Activated T-cell treated with anti-CD3 and anti-CD28 coated beads, Interleukin-2, amount 50 U/mL, for 24 hours (primary cell): ENCODE measurements around the gene SAMHD1.
"Not testable (repeated sequence)": the region's sequence is repeated elsewhere in the genome, so short reads cannot be mapped to it uniquely, and the experiment has no call there.

Source experiments
- DNase-seq: peaks from one replicate; pipeline ENCODE4 v3.0.0-alpha.2; 2020
- H3K27ac Mint-ChIP-seq: 2 replicates; pipeline ENCODE4 v1.8.0; 2020; ENCODE audit warnings: mild to moderate bottlenecking, mixed read lengths
- H3K27me3 Mint-ChIP-seq: 2 replicates; pipeline ENCODE4 v1.8.0; 2020; ENCODE audit warnings: mixed read lengths
- H3K36me3 Mint-ChIP-seq: 2 replicates; pipeline ENCODE4 v1.8.0; 2020; ENCODE audit warnings: low read depth, mixed read lengths
- H3K4me1 Mint-ChIP-seq: 2 replicates; pipeline ENCODE4 v1.8.0; 2020; ENCODE audit warnings: low read depth, mixed read lengths
- H3K4me3 Mint-ChIP-seq: 2 replicates; pipeline ENCODE4 v1.8.0; 2020; ENCODE audit warnings: mild to moderate bottlenecking, moderate library complexity, mixed read lengths
- H3K9me3 Mint-ChIP-seq: 2 replicates; pipeline ENCODE4 v1.8.0; 2020; ENCODE audit warnings: mixed read lengths

The SAMHD1 gene

GRCh38 chr20:36849333-36850065, 102.0 kb downstream of the SAMHD1 start:
- Mint-ChIP-seq H3K27me3 (no peaks in the 10 kb centered on the region), H3K4me1 (peaks cover 3% of the 10 kb centered on the region), H3K4me3 (no peak overlapping the region)

DNA sequence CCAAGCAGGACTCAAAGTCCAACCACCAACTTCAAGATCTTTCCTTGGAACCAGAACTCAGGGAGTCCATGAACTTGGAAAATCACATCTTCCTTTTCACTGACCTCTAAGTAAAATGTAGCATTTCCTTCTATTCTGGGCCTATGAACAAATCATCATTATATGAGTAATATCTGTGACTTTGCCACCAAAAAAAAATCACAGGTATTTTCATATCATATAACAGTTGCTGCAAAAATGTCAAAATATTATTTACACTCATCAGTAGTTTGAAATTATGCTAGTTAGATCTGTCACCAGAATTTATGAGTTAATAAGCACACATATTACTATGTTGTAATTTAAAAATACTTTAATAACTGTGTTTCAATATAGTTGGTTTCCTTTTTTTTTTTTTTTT, 102.8 kb downstream of the SAMHD1 start:
- no peaks in the 10 kb centered on the region for H3K27me3 Mint-ChIP-seq
- peaks cover 4% of the 10 kb centered on the region for H3K4me1 Mint-ChIP-seq
- no peak overlapping the region for H3K27ac Mint-ChIP-seq
- H3K36me3 Mint-ChIP-seq = no peaks in the 10 kb centered on the region
- H3K9me3 Mint-ChIP-seq = no peaks in the 10 kb centered on the region
- H3K4me3 Mint-ChIP-seq = no peak overlapping the region
- DNase-seq = no peak

More at GRCh38 chr20:36849333-36850065, 102.0 kb downstream of the SAMHD1 start:
- Mint-ChIP-seq H3K27ac (no peak overlapping the region), H3K36me3 (no peaks in the 10 kb centered on the region), H3K9me3 (no peaks in the 10 kb centered on the region)
- DNase-seq = no peak

GRCh38 chr20:36848078-36848660, 103.3 kb downstream of the SAMHD1 start:
- H3K4me3 Mint-ChIP-seq = no peak overlapping the region
- no peak overlapping the region for H3K27ac Mint-ChIP-seq
- peaks cover 9% of the 10 kb centered on the region for H3K4me1 Mint-ChIP-seq

DNA sequence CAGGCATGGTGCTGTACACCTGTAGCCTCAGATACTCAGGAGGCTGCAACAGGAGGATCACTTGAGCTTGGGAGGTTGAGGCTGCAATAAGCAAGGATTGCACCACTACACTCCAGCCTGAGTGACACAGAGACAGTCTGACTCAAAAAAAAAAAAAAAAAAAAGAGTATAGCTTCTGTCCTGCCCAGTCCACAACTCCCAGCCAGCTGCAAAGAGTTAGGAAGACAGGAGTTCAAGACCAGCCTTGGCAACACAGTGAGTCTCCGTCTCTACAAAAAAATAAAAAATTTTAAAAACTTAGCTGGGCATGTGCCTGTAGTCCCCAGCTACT, 103.8 kb downstream of the SAMHD1 start:
- Mint-ChIP-seq H3K4me3 (no peak overlapping the region), H3K27me3 (no peaks in the 10 kb centered on the region), H3K4me1 (peaks cover 11% of the 10 kb centered on the region), H3K9me3 (no peaks in the 10 kb centered on the region), H3K27ac (no peak overlapping the region), H3K36me3 (no peaks in the 10 kb centered on the region)
- no peak for DNase-seq

More at GRCh38 chr20:36848078-36848660, 103.3 kb downstream of the SAMHD1 start:
- Mint-ChIP-seq H3K9me3 (no peaks in the 10 kb centered on the region), H3K27me3 (no peaks in the 10 kb centered on the region), H3K36me3 (no peaks in the 10 kb centered on the region)
- DNase-seq = no peak

DNA sequence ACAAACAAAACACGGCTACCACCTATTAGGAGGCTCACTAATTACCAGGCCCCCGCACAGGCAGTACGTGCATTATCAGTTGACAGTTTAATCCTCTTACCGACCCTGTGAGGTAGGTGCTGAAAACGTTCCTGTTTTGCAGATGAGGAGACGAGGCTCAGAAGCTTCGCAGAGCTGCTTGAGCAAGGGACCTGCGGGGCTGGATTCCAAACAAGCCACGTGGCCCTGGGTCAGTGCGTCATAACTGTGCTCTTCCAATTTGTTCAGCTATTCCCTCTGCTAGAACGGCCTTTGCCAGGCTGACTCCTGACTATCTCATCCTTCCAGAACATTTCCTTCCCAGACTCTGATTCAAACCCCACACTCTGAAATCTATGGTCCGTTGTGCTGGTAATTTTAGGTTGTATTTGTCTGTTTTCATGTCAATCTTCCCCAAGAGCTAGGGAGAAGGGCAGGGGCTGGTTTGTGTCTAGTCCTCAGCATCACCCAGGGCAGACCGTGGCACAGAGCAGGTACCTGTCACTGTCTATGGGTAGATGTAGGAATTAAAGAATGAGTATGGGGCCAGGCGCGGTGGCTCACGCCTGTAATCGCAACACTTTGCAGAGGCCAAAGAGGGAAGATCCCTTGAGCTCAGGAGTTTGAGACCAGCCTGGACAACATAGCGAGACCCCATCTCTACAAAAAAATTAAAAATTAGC, 104.3 kb downstream of the SAMHD1 start:
- no peak for DNase-seq
- no peaks in the 10 kb centered on the region for H3K9me3 Mint-ChIP-seq
- no peaks in the 10 kb centered on the region for H3K36me3 Mint-ChIP-seq
- H3K4me1 Mint-ChIP-seq = peaks cover 11% of the 10 kb centered on the region
- no peaks in the 10 kb centered on the region for H3K27me3 Mint-ChIP-seq
- H3K4me3 Mint-ChIP-seq = no peak overlapping the region
- no peak overlapping the region for H3K27ac Mint-ChIP-seq

DNA sequence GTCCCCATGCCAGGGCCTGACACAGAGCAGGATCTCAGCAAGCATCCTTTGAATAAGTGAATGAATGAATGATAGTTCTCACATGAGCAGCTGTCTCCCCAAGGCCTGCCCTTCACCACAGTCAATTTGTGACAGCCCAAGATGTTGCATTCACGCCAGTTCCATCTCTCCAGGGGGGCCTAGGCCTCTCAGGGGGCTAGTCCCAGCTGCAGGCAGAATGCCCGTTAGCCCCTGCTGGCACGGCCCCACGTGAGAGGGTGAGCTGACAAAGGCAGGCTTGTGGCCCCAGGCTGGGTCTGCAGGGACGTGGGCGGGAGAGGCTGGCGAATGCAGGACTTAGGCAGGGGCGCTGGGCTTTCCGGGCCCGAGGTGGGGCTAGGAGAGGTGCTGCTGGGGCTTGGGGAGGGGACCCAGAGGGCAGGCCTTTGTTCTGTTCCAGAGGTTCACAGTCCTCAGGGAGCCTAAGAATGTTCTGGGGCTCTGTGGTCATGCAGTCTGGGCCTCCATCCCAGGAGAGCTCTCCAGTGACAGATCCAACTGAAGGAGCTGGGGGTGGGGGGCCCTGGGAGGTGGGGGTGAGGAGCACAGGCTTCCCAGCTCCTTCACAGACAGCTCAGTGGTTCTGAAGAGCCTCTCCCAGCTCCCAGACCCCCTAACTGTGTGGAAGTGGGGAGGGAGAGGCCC, 106.1 kb downstream of the SAMHD1 start:
- no peak overlapping the region for H3K27ac Mint-ChIP-seq
- peaks cover 17% of the 10 kb centered on the region for H3K4me1 Mint-ChIP-seq
- no peak overlapping the region for H3K4me3 Mint-ChIP-seq

DNA sequence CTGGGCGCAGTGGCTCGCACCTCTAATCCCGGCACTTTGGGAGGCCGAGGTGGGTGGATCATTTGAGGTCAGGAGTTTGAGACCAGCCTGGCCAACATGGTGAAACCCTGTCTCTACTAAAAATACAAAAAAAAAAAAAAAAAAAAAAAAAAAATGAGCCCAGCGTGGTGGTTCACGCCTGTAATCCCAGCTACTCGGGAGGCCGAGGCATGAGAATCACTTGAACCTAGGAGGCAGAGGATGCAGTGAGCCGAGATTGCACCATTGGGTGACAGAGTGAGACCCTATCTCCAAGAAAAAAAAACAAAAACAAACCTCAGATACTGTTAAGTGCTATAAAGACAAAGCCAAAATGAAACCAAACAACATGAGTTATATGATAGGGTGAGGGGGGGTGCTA, 110.5 kb downstream of the SAMHD1 start:
- H3K9me3 Mint-ChIP-seq, H3K4me3 Mint-ChIP-seq, DNase-seq, H3K36me3 Mint-ChIP-seq, H3K27me3 Mint-ChIP-seq: not testable (repeated sequence)
- Mint-ChIP-seq H3K27ac (peak overlapping the region; percentile 69), H3K4me1 (peaks cover 21% of the 10 kb centered on the region)

More for the DNA sequence above, 106.1 kb downstream of the SAMHD1 start:
- Mint-ChIP-seq H3K9me3 (no peaks in the 10 kb centered on the region), H3K36me3 (no peaks in the 10 kb centered on the region), H3K27me3 (no peaks in the 10 kb centered on the region)
- DNase-seq = no peak
